Gastroesophageal sphincter (tissue), 4 donors: ENCODE results near the gene PSD. TPM values are rescaled to one million over a fixed set of nuclear protein-coding genes. Genes with fewer than 3 reads are reported as not detected.

Source experiments
- ATAC-seq: fragments of 150-250 bp; one replicate; pipeline ENCODE4 v1.9.1; 2016; ENCODE audit warnings: mild to moderate bottlenecking, moderate library complexity
- H3K27ac ChIP-seq, 4 donors: fragments of 200-600 bp; sonication (generic) in 3 of 4; 1 replicate in 3 of 4; 2 replicates in 1 of 4; pipeline ENCODE4 v1.5.1; 2016 to 2019
- H3K27me3 ChIP-seq: fragments of 200-600 bp; sonication (generic); one replicate; pipeline ENCODE4 v1.5.1; 2019
- H3K36me3 ChIP-seq, 2 donors: fragments of 200-600 bp; sonication (generic); one replicate each; pipeline ENCODE4 v1.5.1; 2019; ENCODE audit warnings: control low read depth in 1 of 2
- H3K4me1 ChIP-seq, 3 donors: fragments of 200-600 bp; sonication (generic); 1 replicate in 2 of 3; 2 replicates in 1 of 3; pipeline ENCODE4 v1.5.1; 2016 to 2019; ENCODE audit warnings: control low read depth in 2 of 3
- H3K4me3 ChIP-seq, 2 donors: fragments of 200-600 bp; sonication (generic); one replicate each; pipeline ENCODE4 v1.5.1; 2019; ENCODE audit warnings: mild to moderate bottlenecking in 1 of 2, moderate library complexity in 1 of 2
- H3K9me3 ChIP-seq, 3 donors: fragments of 200-600 bp; sonication (generic); one replicate each; pipeline ENCODE4 v1.5.1; 2017 to 2019; ENCODE audit warnings: control low read depth in 2 of 3
- EP300 ChIP-seq: sonication (generic); formaldehyde crosslinking; IDR thresholded peaks from one replicate; pipeline ENCODE4 v1.6.1; 2017; ENCODE audit warnings: antibody characterized with exemption, mild to moderate bottlenecking
- POLR2A ChIP-seq, 2 donors: fragments of 450-650 bp; IDR thresholded peaks; one replicate each; pipeline ENCODE4 v1.6.1; 2017; ENCODE audit warnings: antibody characterized with exemption in 2 of 2, mild to moderate bottlenecking in 2 of 2, moderate library complexity in 1 of 2
- POLR2AphosphoS5 ChIP-seq: sonication (generic); formaldehyde crosslinking; IDR thresholded peaks from one replicate; pipeline ENCODE4 v1.6.1; 2017; ENCODE audit warnings: antibody characterized with exemption
- WGBS, 2 donors: methylation state at CpG; one replicate each; pipeline ENCODE4 v1.1.5; 2018; ENCODE audit warnings: low coverage in 1 of 2; 5-methylcytosine and 5-hydroxymethylcytosine counted together
- total RNA-seq, 4 donors: library from RNA; depleted of rRNA; stranded (reverse); fragments of >200 nt; gene quantifications; one replicate each; pipeline ENCODE4 v1.1.0, GENCODE V29; 2016
- TF ChIP-seq, protein P1 (sequence below), 4 experiments: fragments of 200-600 bp in 2 of 4; fragments of 450-650 bp in 2 of 4; sonication (generic) in 1 of 4; IDR thresholded peaks; one replicate each; pipeline ENCODE4 v1.5.1; 2017 to 2019; ENCODE audit warnings: antibody characterized with exemption in 4 of 4, mild to moderate bottlenecking in 2 of 4, moderate library complexity in 2 of 4

PSD gene
- total RNA-seq, 4 donors from 2014 or later = 28.6 to 195 (median 41.4) TPM

DNA sequence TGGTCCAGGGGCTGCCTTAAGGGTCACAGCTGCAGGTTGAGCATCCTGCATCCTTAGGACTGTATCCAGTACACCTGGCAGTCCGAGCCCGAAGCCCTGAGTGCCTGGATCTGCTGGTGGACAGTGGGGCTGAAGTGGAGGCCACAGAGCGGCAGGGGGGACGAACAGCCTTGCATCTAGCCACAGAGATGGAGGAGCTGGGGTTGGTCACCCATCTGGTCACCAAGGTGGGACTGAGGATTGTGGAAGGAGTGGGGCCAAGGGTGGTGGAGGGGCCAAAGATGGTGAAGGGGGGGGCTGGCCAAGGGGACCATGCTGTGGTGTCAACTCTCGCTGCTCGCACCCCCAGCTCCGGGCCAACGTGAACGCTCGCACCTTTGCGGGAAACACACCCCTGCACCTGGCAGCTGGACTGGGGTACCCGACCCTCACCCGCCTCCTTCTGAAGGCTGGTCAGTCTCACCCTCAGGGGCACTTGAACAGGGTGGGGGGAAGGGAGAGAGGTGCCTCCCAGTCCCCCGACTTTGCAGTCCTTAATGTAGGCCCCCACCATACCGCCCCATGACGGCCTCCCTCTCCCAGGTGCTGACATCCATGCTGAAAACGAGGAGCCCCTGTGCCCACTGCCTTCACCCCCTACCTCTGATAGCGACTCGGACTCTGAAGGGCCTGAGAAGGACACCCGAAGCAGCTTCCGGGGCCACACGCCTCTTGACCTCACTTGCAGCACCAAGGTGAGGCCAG lies 17.8 kb downstream of the PSD start:
- ATAC-seq = no peak
- Histone ChIP-seq H3K4me3 (no peak overlapping the region), H3K4me1 (peaks cover 0 to 88% (median 25%) of the 10 kb centered on the region in 3 donors), H3K9me3 (no peaks in the 10 kb centered on the region), H3K36me3 (peaks cover 0 to 59% of the 10 kb centered on the region in 2 donors), H3K27ac (peak overlapping the region in 3 of 4 donors; percentile 95 to 98 (median 96)), H3K27me3 (no peaks in the 10 kb centered on the region)
- WGBS, 2 donors = 36 to 72% methylated on average over 3 to 6 of the region's 22 CpGs
- TF ChIP-seq EP300 = no peak
- no peak for TF ChIP-seq POLR2A (IDR thresholded peaks at IDR 0.05)
- no peak for TF ChIP-seq POLR2AphosphoS5
- TF ChIP-seq, protein P1, sequence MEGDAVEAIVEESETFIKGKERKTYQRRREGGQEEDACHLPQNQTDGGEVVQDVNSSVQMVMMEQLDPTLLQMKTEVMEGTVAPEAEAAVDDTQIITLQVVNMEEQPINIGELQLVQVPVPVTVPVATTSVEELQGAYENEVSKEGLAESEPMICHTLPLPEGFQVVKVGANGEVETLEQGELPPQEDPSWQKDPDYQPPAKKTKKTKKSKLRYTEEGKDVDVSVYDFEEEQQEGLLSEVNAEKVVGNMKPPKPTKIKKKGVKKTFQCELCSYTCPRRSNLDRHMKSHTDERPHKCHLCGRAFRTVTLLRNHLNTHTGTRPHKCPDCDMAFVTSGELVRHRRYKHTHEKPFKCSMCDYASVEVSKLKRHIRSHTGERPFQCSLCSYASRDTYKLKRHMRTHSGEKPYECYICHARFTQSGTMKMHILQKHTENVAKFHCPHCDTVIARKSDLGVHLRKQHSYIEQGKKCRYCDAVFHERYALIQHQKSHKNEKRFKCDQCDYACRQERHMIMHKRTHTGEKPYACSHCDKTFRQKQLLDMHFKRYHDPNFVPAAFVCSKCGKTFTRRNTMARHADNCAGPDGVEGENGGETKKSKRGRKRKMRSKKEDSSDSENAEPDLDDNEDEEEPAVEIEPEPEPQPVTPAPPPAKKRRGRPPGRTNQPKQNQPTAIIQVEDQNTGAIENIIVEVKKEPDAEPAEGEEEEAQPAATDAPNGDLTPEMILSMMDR (IDR thresholded peaks at IDR 0.05) = no peak

GRCh38 chr10:102400076-102400475 lies 18.5 kb downstream of the PSD start:
- Histone ChIP-seq H3K4me3 (no peak overlapping the region), H3K27ac (peak overlapping the region in 3 of 4 donors; percentile 95 to 98 (median 96)), H3K9me3 (no peaks in the 10 kb centered on the region), H3K4me1 (peaks cover 0 to 85% (median 25%) of the 10 kb centered on the region in 3 donors), H3K36me3 (peaks cover 0 to 59% of the 10 kb centered on the region in 2 donors), H3K27me3 (no peaks in the 10 kb centered on the region)
- WGBS, 2 donors = no CpG with 5 or more reads among the region's 17 CpGs
- TF ChIP-seq POLR2AphosphoS5 (no peak), EP300 (no peak), POLR2A (IDR thresholded peaks at IDR 0.05) (no peak)
- TF ChIP-seq, protein P1 (IDR thresholded peaks at IDR 0.05) = no peak
- ATAC-seq = no peak

DNA sequence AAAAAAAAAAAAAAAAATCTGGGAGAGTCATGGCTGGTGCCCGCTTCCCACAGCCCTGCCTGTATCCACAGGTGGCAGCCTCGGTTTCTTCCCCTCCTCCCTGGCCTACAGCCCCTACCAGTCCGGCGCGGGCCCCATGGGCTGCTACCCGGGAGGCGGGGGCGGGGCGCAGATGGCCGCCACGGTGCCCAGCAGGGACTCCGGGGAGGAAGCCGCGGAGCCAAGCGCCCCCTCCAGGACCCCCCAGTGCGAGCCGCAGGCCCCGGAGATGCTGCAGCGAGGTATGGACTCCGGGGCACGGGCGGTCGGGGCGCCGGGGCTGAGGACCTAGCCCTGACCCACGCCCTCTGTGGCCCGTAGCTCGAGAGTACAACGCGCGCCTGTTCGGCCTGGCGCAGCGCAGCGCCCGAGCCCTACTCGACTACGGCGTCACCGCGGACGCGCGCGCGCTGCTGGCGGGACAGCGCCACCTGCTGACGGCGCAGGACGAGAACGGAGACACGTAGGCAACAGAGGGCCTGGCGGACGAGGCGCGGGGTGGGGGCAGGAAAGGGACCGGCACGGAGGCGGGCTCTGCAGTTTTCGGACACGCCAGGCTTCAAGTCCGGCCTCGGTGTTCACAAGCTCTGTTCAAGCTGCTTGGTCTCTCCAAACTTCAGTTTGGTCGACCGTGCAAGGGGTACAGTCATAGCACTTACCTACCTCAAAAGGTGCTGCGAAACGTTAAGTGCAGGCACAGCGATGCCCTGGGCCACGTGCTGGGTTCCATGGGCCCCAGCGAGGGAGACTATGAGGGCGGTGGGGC lies 19.2 kb downstream of the PSD start:
- TF ChIP-seq POLR2AphosphoS5 (peak; percentile 83), POLR2A (IDR thresholded peaks at IDR 0.05) (peak; percentile 44 to 53), EP300 (no peak)
- TF ChIP-seq, protein P1 (IDR thresholded peaks at IDR 0.05) = peak in 3 of 4 experiments; percentile 96 to 98 (median 96)
- 0% methylated on average over 10 to 16 of the region's 72 CpGs for WGBS, 2 donors
- Histone ChIP-seq H3K36me3 (peaks cover 0 to 59% of the 10 kb centered on the region in 2 donors), H3K4me3 (peak overlapping the region; percentile 46 to 68), H3K27me3 (no peaks in the 10 kb centered on the region), H3K9me3 (no peaks in the 10 kb centered on the region), H3K27ac (peak overlapping the region; percentile 66 to 98 (median 96)), H3K4me1 (peaks cover 0 to 85% (median 25%) of the 10 kb centered on the region in 3 donors)
- ATAC-seq = peak; percentile 80

DNA sequence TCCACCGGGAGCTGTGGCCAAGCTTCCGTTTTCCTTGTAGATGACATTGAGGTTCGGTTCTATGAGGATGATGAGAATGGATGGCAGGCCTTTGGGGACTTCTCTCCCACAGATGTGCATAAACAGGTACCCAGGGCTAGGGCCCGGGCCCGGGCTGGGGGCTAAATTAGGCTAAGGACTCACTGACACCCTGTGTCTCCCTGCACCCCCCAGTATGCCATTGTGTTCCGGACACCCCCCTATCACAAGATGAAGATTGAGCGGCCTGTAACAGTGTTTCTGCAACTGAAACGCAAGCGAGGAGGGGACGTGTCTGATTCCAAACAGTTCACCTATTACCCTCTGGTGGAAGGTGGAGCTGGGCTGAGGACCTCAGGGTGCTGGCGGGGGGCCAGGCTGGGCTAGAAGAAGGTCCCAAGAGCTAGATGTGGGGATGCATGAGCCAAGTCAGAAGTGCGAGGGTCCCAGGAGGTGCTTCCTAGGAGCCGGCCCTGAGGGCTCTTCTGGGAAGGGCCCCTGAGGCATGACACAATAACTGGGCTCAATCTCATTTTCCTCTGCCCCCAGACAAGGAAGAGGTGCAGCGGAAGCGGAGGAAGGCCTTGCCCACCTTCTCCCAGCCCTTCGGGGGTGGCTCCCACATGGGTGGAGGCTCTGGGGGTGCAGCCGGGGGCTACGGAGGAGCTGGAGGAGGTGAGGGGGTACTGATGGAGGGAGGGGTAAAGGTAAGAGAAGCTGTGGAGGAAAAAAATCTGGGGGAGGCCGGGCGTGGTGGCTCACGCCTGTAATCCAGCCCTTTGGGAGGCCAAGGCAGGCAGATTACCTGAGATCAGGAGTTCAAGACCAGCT lies 20.2 kb downstream of the PSD start:
- Histone ChIP-seq H3K27me3 (no peaks in the 10 kb centered on the region), H3K27ac (peak overlapping the region in 3 of 4 donors; percentile 95 to 98 (median 96)), H3K36me3 (peaks cover 0 to 56% of the 10 kb centered on the region in 2 donors), H3K4me1 (peaks cover 0 to 86% (median 28%) of the 10 kb centered on the region in 3 donors), H3K4me3 (peak overlapping the region in 1 of 2 donors; percentile 68), H3K9me3 (no peaks in the 10 kb centered on the region)
- TF ChIP-seq EP300 = no peak
- no peak for TF ChIP-seq POLR2A (IDR thresholded peaks at IDR 0.05)
- TF ChIP-seq, protein P1 (IDR thresholded peaks at IDR 0.05) = no peak
- TF ChIP-seq POLR2AphosphoS5 = no peak
- WGBS, 2 donors = 68 to 100% methylated on average over 1 to 5 of the region's 21 CpGs
- no peak for ATAC-seq
